ENCODE results near the gene RC3H2.
"Not testable (repeated sequence)": the region's sequence is repeated elsewhere in the genome, so short reads cannot be mapped to it uniquely, and the experiment has no call there.

RC3H2 gene

DNA sequence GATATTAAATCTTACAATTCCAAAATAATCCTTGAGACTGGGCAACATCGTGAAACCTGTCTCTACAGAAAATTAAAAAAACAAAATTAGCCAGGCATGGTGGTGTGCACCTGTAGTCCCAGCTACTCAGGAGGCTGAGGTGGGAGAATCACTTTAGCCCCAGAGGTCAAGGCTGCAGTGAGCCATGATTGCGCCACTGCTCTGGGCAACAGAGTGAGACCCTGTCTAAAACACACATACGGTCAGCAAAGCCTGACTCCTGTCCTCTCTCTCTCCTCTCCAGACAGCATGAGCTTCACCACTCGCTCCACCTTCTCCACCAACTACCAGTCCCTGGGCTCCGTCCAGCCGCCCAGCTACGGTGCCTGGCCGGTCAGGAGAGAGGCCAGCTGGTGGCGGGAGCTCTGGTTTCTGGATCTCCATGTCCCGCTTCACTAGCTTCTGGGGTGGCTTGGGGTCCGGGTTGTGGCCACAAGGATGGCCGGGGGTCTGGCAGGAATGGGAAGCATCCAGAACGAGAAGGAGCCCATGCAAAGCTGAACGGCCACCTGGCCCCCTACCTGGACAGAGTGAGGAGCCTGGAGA lies 67.8 kb downstream of the RC3H2 start:
- DNase-seq, result no peak

- DNase-seq, result no peak
These were observed 69.8 kb downstream of the RC3H2 start for GRCh38 chr9:122835313-122835731.

GRCh38 chr9:122832194-122832593 lies 73.0 kb downstream of the RC3H2 start:
- DNase-seq, result no peak

- DNase-seq, result not testable (repeated sequence)
These were observed 76.2 kb downstream of the RC3H2 start for GRCh38 chr9:122828965-122829284.

GRCh38 chr9:122827761-122828093 lies 77.4 kb downstream of the RC3H2 start:
- DNase-seq, result no peak

GRCh38 chr9:122822938-122823337 lies 82.2 kb downstream of the RC3H2 start:
- DNase-seq, result no peak

DNA sequence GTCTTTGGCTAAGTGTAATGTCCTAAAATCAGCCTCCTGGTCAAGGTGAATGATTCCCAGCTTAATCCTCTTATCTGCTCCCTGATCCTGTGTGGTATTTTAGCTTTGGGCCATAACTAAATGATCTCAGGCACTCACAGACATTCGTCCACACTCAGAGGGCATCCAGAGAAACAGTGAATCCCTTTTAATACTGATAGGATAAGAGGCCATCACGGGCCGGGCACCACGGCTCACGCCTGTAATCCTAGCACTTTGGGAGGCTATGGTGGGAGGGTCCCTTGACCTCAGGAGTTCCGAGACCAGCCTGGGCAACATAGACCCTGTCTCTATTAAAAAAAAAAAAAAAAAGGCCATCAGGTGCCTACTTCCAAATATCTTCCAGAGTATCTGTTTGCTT lies 83.1 kb downstream of the RC3H2 start:
- DNase-seq, result no peak

- no peak for DNase-seq
These were observed 83.7 kb downstream of the RC3H2 start for GRCh38 chr9:122821278-122821943.

GRCh38 chr9:122820490-122820845 lies 84.7 kb downstream of the RC3H2 start:
- no peak for DNase-seq

DNA sequence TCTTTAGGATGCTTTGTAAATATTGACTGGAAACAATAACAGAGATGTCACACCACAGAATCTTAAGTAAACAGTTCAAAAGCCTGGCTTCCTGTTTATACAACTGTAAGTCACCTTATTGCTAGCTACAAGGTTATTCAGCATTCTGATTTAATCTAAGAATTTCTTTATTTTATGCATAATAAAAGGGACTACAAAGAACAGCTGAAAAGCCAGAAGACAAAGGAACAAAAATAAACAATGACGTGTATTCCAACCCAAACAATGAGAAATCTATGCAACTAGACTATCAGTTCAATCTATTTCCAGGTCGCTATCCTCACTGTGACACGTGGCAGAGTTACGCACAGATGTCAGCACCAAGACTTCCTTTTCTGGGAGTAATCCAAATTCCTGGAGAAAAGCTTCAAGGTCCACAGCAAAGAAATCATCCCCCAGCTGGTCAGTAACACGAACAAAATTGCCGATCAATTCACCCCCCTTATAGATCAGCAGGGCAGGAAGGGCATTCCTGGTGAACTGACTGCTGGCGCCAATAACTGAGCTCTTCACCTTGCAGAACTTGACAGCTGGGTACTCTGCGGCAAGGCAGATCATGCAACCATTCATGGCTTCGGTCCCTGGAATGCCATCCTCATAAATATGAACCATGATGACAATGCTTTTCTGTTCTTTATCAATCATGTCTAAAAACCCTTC lies 85.2 kb downstream of the RC3H2 start:
- DNase-seq, result no peak

- DNase-seq, result no peak
These were observed 85.8 kb downstream of the RC3H2 start for GRCh38 chr9:122819326-122819725.

- no peak for DNase-seq
These were observed 88.8 kb downstream of the RC3H2 start for GRCh38 chr9:122816163-122816867.

DNA sequence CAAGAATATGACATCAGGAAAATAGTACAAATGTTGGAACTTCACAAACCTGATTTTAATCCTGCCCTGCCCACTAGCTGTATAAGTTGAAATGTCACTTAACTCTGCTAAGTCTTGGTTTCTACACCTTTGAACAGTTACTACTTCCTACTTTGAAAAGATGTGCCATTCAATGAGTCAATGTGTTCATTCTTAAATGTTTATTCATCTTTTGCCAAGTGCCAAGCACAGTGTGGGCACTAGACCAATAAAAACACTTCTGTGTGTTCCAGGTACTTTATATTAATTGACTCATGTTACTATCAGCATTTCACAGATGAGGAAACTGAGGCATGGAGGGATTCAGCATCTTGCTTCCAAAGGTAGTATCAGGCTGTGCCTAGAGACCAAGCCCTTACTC lies 89.6 kb downstream of the RC3H2 start:
- DNase-seq, result no peak

GRCh38 chr9:122814545-122814944 lies 90.6 kb downstream of the RC3H2 start:
- DNase-seq, result no peak

GRCh38 chr9:122812736-122813135 lies 92.4 kb downstream of the RC3H2 start:
- no peak for DNase-seq

GRCh38 chr9:122810306-122810946 lies 94.7 kb downstream of the RC3H2 start:
- peak; percentile 25 for DNase-seq

GRCh38 chr9:122809261-122809660 lies 95.9 kb downstream of the RC3H2 start:
- DNase-seq, result not testable (repeated sequence)

DNA sequence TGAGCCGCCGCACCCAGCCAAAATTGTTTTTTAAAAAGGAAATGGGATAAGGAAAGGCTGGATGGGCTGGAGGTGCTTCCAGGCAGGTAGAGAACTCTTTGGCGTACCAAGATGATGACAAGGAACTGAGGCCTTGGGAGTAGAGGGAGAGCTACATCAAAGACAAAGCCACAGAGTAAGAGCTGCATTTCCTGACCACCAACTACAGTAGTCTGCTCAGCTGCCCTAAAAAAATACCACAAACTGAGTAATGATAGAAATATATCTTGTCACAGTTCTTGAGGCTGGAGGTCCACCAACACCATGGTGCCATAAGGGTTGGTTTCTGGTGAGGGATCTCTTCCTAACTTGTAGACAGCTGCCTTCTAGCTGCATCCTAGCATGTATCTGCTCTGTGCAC lies 97.0 kb downstream of the RC3H2 start:
- DNase-seq, result no peak

DNA sequence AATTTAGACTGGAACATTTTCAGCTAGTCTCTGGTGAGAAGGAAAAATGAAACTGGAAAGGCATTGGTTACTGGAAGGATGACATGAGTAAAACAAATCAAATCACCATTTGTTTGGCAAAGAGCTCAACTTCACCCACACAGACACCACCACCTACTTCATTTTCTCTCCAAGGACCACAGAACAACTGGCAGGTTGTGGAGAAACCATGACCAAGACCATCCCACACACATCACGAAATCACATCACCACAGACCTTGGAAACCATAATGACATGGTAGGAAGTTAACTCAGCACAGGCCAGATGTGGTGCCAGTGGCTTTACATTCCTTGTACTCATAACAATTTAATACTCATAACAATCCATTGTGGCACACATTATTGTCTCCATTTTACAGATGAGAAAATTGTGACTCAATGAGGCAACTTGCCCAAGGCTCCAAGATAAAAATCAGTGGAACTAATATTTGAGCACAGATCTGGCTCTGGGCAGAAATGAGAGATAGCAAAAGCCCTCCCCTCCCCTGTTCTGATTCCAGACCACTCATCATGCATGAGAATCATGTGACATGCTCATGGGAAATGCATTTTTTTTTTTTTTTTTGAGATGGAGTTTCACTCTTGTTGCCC lies 97.8 kb downstream of the RC3H2 start:
- no peak for DNase-seq

DNA sequence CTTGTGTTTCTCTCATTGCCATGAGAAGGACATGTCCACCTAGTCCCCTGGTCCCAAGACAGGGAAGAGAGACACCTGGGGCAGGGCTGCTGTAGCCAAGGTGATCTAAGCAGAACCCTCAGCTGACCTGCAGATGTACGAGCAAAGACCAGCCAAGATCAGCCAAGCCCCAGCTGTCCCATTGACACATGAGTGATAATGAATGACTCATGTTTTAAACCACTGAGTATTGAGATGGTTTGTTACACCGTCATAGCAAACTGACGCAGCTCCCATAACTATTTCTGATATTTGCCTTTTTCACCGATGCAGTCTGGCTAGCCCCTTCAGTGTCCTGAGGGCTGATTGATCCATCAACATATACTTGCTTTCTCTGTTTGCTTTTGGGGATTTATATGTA lies 98.5 kb downstream of the RC3H2 start:
- DNase-seq, result no peak

- no peak for DNase-seq
These were observed 104.8 kb downstream of the RC3H2 start, which contains the start of gene OR1K1 for GRCh38 chr9:122800066-122801060. Gene OR1K1, plus strand, starts transcription at chr9:122800123. Its CDS starts 0 bp downstream, at chr9:122800123.

Measured in DMS 273 treated with DMSO at 0.1 percent for 48 hours (cell line).